Body of pancreas (tissue), 4 donors: ENCODE measurements around the gene SLC26A11.

ENCODE experiments used
- POLR2A ChIP-seq, 3 donors: fragments of 450-650 bp; IDR thresholded peaks; one replicate each; pipeline ENCODE4 v1.6.1; 2016; ENCODE audit warnings: antibody characterized with exemption in 3 of 3, mild to moderate bottlenecking in 2 of 3
- TF ChIP-seq, protein P1 (sequence below), 7 experiments: fragments of 450-650 bp in 4 of 7; fragments of 200-600 bp in 3 of 7; sonication (generic) in 3 of 7; IDR thresholded peaks; one replicate each; pipeline ENCODE4 v1.5.1; 2016 to 2019; ENCODE audit warnings: antibody characterized with exemption in 7 of 7

- TF ChIP-seq, protein P1, sequence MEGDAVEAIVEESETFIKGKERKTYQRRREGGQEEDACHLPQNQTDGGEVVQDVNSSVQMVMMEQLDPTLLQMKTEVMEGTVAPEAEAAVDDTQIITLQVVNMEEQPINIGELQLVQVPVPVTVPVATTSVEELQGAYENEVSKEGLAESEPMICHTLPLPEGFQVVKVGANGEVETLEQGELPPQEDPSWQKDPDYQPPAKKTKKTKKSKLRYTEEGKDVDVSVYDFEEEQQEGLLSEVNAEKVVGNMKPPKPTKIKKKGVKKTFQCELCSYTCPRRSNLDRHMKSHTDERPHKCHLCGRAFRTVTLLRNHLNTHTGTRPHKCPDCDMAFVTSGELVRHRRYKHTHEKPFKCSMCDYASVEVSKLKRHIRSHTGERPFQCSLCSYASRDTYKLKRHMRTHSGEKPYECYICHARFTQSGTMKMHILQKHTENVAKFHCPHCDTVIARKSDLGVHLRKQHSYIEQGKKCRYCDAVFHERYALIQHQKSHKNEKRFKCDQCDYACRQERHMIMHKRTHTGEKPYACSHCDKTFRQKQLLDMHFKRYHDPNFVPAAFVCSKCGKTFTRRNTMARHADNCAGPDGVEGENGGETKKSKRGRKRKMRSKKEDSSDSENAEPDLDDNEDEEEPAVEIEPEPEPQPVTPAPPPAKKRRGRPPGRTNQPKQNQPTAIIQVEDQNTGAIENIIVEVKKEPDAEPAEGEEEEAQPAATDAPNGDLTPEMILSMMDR (IDR thresholded peaks at IDR 0.05): no peak
- TF ChIP-seq POLR2A (IDR thresholded peaks at IDR 0.05): no peak
Observed at GRCh38 chr17:80221351-80222105, 1.3 kb downstream of the SLC26A11 start.
